SK-N-SH treated with all-trans-retinoic acid at 6 μM for 48 hours (cell line): Measurements from ENCODE around the gene FGF4.

Experiments
- ATAC-seq: fragments of 200-7000 bp; cut with Tn5 transposase; 3 replicates; pipeline ENCODE4 v1.9.1; 2020; ENCODE audit warnings: mild to moderate bottlenecking, moderate library complexity
- BACH2 ChIP-seq: fragments of 250-450 bp; sonication (Bioruptor Pico); IDR thresholded peaks from 2 replicates; pipeline ENCODE4 v1.9.0; 2021; ENCODE audit warnings: mild to moderate bottlenecking, borderline replicate concordance
- CSDC2 ChIP-seq: fragments of 250-450 bp; sonication (Bioruptor Pico); IDR thresholded peaks from 2 replicates; pipeline ENCODE4 v1.5.0; 2020; ENCODE audit warnings: mild to moderate bottlenecking, moderate library complexity
- CSRNP3 ChIP-seq: fragments of 250-450 bp; sonication (Bioruptor Pico); IDR thresholded peaks from 2 replicates; pipeline ENCODE4 v1.5.1; 2021; ENCODE audit warnings: mild to moderate bottlenecking, moderate library complexity
- GLIS3 ChIP-seq: fragments of 250-450 bp; sonication (Bioruptor Pico); IDR thresholded peaks from 2 replicates; pipeline ENCODE4 v1.5.0; 2020; ENCODE audit warnings: mild to moderate bottlenecking, moderate library complexity
- ISL1 ChIP-seq: fragments of 250-450 bp; sonication (Bioruptor Pico); IDR thresholded peaks from 2 replicates; pipeline ENCODE4 v2.1.2; 2022; ENCODE audit warnings: mild to moderate bottlenecking, moderate library complexity
- OSR1 ChIP-seq: fragments of 250-450 bp; sonication (Bioruptor Pico); IDR thresholded peaks from 2 replicates; pipeline ENCODE4 v1.8.0; 2022; ENCODE audit warnings: moderate library complexity, mild to moderate bottlenecking, inconsistent platforms
- PATZ1 ChIP-seq: fragments of 250-450 bp; sonication (Bioruptor Pico); IDR thresholded peaks from 2 replicates; pipeline ENCODE4 v1.8.0; 2020; ENCODE audit warnings: mild to moderate bottlenecking, moderate library complexity, borderline replicate concordance
- POU6F1 ChIP-seq: fragments of 250-450 bp; sonication (Bioruptor Pico); IDR thresholded peaks from 2 replicates; pipeline ENCODE4 v1.8.0; 2021; ENCODE audit warnings: low read depth, mild to moderate bottlenecking, moderate library complexity, borderline replicate concordance
- RARB ChIP-seq: fragments of 250-450 bp; sonication (Bioruptor Pico); IDR thresholded peaks from 2 replicates; pipeline ENCODE4 v1.8.0; 2021; ENCODE audit warnings: mild to moderate bottlenecking, moderate library complexity
- SNAI2 ChIP-seq: fragments of 250-450 bp; sonication (Bioruptor Pico); IDR thresholded peaks from 2 replicates; pipeline ENCODE4 v1.5.0; 2020; ENCODE audit warnings: mild to moderate bottlenecking, moderate library complexity
- TCF4 ChIP-seq: fragments of 250-450 bp; sonication (Bioruptor Pico); IDR thresholded peaks from 2 replicates; pipeline ENCODE4 v1.8.0; 2021; ENCODE audit warnings: mild to moderate bottlenecking, moderate library complexity, borderline replicate concordance
- TOX ChIP-seq: fragments of 250-450 bp; sonication (Bioruptor Pico); IDR thresholded peaks from 2 replicates; pipeline ENCODE4 v1.8.0; 2021; ENCODE audit warnings: mild to moderate bottlenecking, moderate library complexity, borderline replicate concordance
- ZC3H10 ChIP-seq: fragments of 250-450 bp; sonication (Bioruptor Pico); IDR thresholded peaks from 2 replicates; pipeline ENCODE4 v1.5.1; 2021; ENCODE audit warnings: mild to moderate bottlenecking, moderate library complexity
- ZFP3 ChIP-seq: fragments of 250-450 bp; sonication (Bioruptor Pico); IDR thresholded peaks from 2 replicates; pipeline ENCODE4 v1.5.0; 2020; ENCODE audit warnings: mild to moderate bottlenecking, moderate library complexity
- ZFP30 ChIP-seq: fragments of 450-650 bp; formaldehyde crosslinking; IDR thresholded peaks from 2 replicates; pipeline ENCODE4 v1.5.0; 2022; ENCODE audit warnings: mild to moderate bottlenecking, moderate library complexity
- ZNF565 ChIP-seq: fragments of 450-650 bp; formaldehyde crosslinking; conservative IDR thresholded peaks from 2 replicates; pipeline ENCODE4 v1.5.0; 2020; ENCODE audit warnings: low read depth, mild to moderate bottlenecking, moderate library complexity
- ZNF70 ChIP-seq: fragments of 450-650 bp; formaldehyde crosslinking; IDR thresholded peaks from 2 replicates; pipeline ENCODE4 v1.5.0; 2020; ENCODE audit warnings: mild to moderate bottlenecking, moderate library complexity
- ZNF8 ChIP-seq: fragments of 450-650 bp; formaldehyde crosslinking; IDR thresholded peaks from 2 replicates; pipeline ENCODE4 v1.5.0; 2020; ENCODE audit warnings: mild to moderate bottlenecking, moderate library complexity
- TF ChIP-seq, protein P1 (sequence below): fragments of 250-450 bp; sonication (Bioruptor Pico); IDR thresholded peaks from 2 replicates; pipeline ENCODE4 v1.5.1; 2020; ENCODE audit warnings: low read depth, mild to moderate bottlenecking, moderate library complexity
- TF ChIP-seq, protein P2 (sequence below): fragments of 250-450 bp; sonication (Bioruptor Pico); IDR thresholded peaks from 2 replicates; pipeline ENCODE4 v1.5.0; 2020; ENCODE audit warnings: mild to moderate bottlenecking, moderate library complexity

The FGF4 gene

GRCh38 chr11:69752890-69753289 lies 22.3 kb downstream of the FGF4 start:
- no peak for ATAC-seq
- no peak for TF ChIP-seq TOX (CRISPR knock-in tag)
- no peak for TF ChIP-seq BACH2
- no peak for TF ChIP-seq TCF4 (CRISPR knock-in tag)

DNA sequence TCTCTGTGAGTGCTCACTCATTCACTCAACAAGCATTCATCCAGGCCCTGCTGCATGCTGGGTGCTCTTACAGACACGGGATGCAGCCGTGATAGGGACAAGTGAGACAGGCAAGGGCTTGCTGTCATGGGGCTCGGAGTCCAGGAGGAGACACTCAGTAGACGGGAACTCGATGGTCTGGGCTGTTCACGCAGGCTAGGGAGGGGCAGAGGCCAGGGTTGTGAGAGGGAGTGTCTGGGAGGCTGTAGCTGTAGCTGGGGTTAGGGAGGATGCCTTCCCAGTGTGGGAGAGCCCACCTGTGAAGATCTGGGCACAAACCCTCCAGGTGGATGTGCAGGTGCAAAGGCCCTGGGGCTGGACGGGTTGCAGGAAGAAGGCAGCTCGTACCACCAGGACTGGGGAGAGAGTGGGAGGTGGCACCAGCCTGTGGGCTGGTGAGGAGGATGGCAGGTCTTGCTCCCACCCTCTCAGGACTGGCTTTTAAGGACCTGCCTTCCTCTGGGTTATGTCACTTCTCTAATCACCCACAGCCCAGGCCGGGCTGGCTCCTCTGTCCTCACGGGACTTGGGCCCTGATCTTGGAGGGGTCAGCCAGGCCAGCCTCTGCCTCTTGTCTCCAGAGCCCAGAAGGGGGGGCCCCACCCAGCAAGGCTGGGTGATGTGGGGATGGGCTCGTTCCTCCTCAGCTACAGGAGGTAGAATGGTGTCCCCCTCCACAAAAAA lies 24.1 kb downstream of the FGF4 start:
- TF ChIP-seq ZC3H10 (CRISPR knock-in tag) (no peak), ZFP3 (no peak), ISL1 (CRISPR knock-in tag) (no peak), ZNF70 (CRISPR knock-in tag) (no peak), GLIS3 (CRISPR knock-in tag) (no peak), CSRNP3 (no peak), TOX (CRISPR knock-in tag) (no peak), RARB (no peak), CSDC2 (CRISPR knock-in tag) (no peak), TCF4 (CRISPR knock-in tag) (no peak), ZFP30 (CRISPR knock-in tag) (no peak), ZNF8 (CRISPR knock-in tag) (no peak), PATZ1 (CRISPR knock-in tag) (no peak), OSR1 (CRISPR knock-in tag) (no peak), POU6F1 (CRISPR knock-in tag) (no peak)
- TF ChIP-seq, protein P1, sequence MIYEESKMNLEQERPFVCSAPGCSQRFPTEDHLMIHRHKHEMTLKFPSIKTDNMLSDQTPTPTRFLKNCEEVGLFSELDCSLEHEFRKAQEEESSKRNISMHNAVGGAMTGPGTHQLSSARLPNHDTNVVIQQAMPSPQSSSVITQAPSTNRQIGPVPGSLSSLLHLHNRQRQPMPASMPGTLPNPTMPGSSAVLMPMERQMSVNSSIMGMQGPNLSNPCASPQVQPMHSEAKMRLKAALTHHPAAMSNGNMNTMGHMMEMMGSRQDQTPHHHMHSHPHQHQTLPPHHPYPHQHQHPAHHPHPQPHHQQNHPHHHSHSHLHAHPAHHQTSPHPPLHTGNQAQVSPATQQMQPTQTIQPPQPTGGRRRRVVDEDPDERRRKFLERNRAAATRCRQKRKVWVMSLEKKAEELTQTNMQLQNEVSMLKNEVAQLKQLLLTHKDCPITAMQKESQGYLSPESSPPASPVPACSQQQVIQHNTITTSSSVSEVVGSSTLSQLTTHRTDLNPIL (CRISPR knock-in tag) = no peak
- no peak; the same call in 2 of the 3 replicates for ATAC-seq

- ATAC-seq = no peak
- TF ChIP-seq TOX (CRISPR knock-in tag) (no peak), ZNF565 (CRISPR knock-in tag) (no peak), POU6F1 (CRISPR knock-in tag) (no peak), ZC3H10 (CRISPR knock-in tag) (no peak), PATZ1 (CRISPR knock-in tag) (no peak), ZFP3 (no peak), ISL1 (CRISPR knock-in tag) (no peak), BACH2 (no peak), SNAI2 (no peak), CSDC2 (CRISPR knock-in tag) (no peak)
- TF ChIP-seq, protein P2, sequence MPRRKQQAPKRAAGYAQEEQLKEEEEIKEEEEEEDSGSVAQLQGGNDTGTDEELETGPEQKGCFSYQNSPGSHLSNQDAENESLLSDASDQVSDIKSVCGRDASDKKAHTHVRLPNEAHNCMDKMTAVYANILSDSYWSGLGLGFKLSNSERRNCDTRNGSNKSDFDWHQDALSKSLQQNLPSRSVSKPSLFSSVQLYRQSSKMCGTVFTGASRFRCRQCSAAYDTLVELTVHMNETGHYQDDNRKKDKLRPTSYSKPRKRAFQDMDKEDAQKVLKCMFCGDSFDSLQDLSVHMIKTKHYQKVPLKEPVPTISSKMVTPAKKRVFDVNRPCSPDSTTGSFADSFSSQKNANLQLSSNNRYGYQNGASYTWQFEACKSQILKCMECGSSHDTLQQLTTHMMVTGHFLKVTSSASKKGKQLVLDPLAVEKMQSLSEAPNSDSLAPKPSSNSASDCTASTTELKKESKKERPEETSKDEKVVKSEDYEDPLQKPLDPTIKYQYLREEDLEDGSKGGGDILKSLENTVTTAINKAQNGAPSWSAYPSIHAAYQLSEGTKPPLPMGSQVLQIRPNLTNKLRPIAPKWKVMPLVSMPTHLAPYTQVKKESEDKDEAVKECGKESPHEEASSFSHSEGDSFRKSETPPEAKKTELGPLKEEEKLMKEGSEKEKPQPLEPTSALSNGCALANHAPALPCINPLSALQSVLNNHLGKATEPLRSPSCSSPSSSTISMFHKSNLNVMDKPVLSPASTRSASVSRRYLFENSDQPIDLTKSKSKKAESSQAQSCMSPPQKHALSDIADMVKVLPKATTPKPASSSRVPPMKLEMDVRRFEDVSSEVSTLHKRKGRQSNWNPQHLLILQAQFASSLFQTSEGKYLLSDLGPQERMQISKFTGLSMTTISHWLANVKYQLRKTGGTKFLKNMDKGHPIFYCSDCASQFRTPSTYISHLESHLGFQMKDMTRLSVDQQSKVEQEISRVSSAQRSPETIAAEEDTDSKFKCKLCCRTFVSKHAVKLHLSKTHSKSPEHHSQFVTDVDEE = no peak
- TF ChIP-seq, protein P1 (CRISPR knock-in tag) = no peak
These were observed 24.9 kb downstream of the FGF4 start for GRCh38 chr11:69750108-69750850.
